Memory B cell (primary cell): ENCODE measurements around the gene SCYL3.
A peak's percentile ranks its signal among the peaks of the same experiment; 100 is the strongest.

Source experiments
- ATAC-seq: fragments of 150-1000 bp; cut with Tn5 transposase; 2 replicates; pipeline ENCODE4 v1.10.0; 2021; ENCODE audit warnings: low read depth, mild to moderate bottlenecking, moderate library complexity
- DNase-seq, 2 donors: peaks; one replicate each; pipeline ENCODE4 v3.0.0; 2022; ENCODE audit warnings: low spot score in 2 of 2
- H3K27ac Mint-ChIP-seq: one replicate; pipeline ENCODE4 v1.8.0; 2022; ENCODE audit warnings: mild to moderate bottlenecking, moderate library complexity, mixed read lengths
- H3K27me3 Mint-ChIP-seq: one replicate; pipeline ENCODE4 v1.8.0; 2022; ENCODE audit warnings: mixed read lengths
- H3K36me3 Mint-ChIP-seq: one replicate; pipeline ENCODE4 v1.8.0; 2022; ENCODE audit warnings: mild to moderate bottlenecking, mixed read lengths
- H3K4me1 Mint-ChIP-seq: one replicate; pipeline ENCODE4 v1.8.0; 2022; ENCODE audit warnings: mixed read lengths
- H3K4me3 Mint-ChIP-seq: one replicate; pipeline ENCODE4 v1.8.0; 2022; ENCODE audit warnings: mild to moderate bottlenecking, moderate library complexity, mixed read lengths
- H3K9me3 Mint-ChIP-seq: one replicate; pipeline ENCODE4 v1.8.0; 2022; ENCODE audit warnings: mixed read lengths

SCYL3 gene

GRCh38 chr1:169915150-169915549, 21.5 kb upstream of the SCYL3 start:
- Mint-ChIP-seq H3K36me3 (peaks cover 9% of the 10 kb centered on the region), H3K4me1 (no peaks in the 10 kb centered on the region), H3K27ac (no peak overlapping the region), H3K9me3 (no peaks in the 10 kb centered on the region), H3K4me3 (no peak overlapping the region), H3K27me3 (no peaks in the 10 kb centered on the region)
- ATAC-seq (no peak), DNase-seq (no peak)

- Mint-ChIP-seq H3K4me3 (no peak overlapping the region), H3K9me3 (no peaks in the 10 kb centered on the region), H3K4me1 (no peaks in the 10 kb centered on the region), H3K27me3 (no peaks in the 10 kb centered on the region), H3K27ac (no peak overlapping the region), H3K36me3 (peaks cover 9% of the 10 kb centered on the region)
- no peak for ATAC-seq
- no peak for DNase-seq
These were observed 20.8 kb upstream of the SCYL3 start for GRCh38 chr1:169914531-169914930.

DNA sequence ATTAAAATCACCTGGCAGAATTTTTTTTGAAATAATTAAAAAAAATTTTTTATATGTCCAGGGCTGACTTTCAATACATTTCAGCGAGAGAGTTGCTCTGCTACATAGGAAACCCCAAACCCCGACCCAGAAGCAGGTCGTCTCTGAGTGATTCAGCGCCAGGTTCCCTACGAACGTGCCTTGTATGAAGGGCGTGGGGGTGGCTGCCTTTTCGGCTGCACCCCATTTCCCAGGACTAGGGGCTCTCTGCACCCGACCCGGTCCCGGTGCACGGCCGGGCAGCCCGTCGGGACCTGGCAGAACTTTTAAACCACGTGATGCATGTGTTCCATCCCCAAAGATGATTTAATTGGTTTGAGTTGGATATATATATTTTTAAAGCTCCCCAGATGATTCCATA, 15.8 kb upstream of the SCYL3 start:
- no peak overlapping the region for H3K4me3 Mint-ChIP-seq
- H3K9me3 Mint-ChIP-seq, result no peaks in the 10 kb centered on the region
- no peaks in the 10 kb centered on the region for H3K27me3 Mint-ChIP-seq
- DNase-seq (no peak), ATAC-seq (no peak)
- no peaks in the 10 kb centered on the region for H3K4me1 Mint-ChIP-seq
- no peak overlapping the region for H3K27ac Mint-ChIP-seq
- peaks cover 1% of the 10 kb centered on the region for H3K36me3 Mint-ChIP-seq

GRCh38 chr1:169906938-169907337, 13.2 kb upstream of the SCYL3 start:
- Mint-ChIP-seq H3K27ac (peak overlapping the region; percentile 31), H3K4me3 (no peak overlapping the region), H3K27me3 (peaks cover 3% of the 10 kb centered on the region), H3K9me3 (no peaks in the 10 kb centered on the region), H3K36me3 (no peaks in the 10 kb centered on the region), H3K4me1 (peaks cover 4% of the 10 kb centered on the region)
- DNase-seq (no peak), ATAC-seq (no peak)

DNA sequence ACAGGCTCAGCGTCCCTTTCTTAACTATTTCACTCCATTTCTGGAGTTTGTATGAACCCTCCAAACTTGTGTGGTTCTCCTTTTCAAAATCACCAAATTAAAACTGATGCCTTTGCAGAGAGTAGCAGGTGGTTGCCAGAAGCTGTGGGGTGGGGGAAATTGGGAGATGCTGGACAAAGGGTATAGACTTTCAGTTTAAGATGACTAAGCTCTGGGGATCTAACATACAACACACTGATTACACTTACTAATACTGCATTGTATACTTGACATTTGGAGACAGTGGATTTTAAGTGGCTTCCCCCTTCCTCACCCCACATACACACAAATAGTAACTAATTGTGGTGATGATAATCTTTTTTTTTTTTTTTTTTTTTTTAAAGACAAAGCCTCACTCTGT, 11.1 kb upstream of the SCYL3 start:
- Mint-ChIP-seq H3K36me3 (no peaks in the 10 kb centered on the region), H3K4me1 (peaks cover 4% of the 10 kb centered on the region), H3K27me3 (peaks cover 5% of the 10 kb centered on the region), H3K27ac (no peak overlapping the region), H3K9me3 (no peaks in the 10 kb centered on the region), H3K4me3 (no peak overlapping the region)
- ATAC-seq (no peak), DNase-seq (no peak)

DNA sequence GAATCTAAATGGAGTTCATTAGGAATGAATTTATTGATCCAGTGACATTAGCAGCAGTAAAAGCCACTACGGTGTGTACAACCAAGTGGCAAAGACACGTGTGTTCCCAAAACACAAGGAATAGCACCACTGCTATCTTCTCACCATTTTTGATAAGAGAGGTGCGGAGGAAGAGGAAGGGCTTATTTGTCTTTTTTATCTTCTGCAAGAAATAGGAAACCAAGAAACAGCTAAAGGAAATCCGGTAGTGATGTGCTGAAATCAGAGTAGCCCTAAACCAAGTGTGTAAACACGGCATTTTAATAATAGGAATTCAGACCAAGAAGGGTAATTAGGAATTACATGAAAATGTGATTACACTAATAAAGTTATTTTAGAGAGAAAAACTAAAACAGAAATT, 9.1 kb upstream of the SCYL3 start:
- Mint-ChIP-seq H3K27me3 (peaks cover 5% of the 10 kb centered on the region), H3K4me1 (peaks cover 4% of the 10 kb centered on the region), H3K36me3 (no peaks in the 10 kb centered on the region), H3K27ac (no peak overlapping the region), H3K4me3 (peak overlapping the region; percentile 4), H3K9me3 (no peaks in the 10 kb centered on the region)
- DNase-seq (no peak), ATAC-seq (no peak)

- Mint-ChIP-seq H3K36me3 (no peaks in the 10 kb centered on the region), H3K4me3 (no peak overlapping the region), H3K27me3 (peaks cover 8% of the 10 kb centered on the region), H3K27ac (no peak overlapping the region), H3K4me1 (peaks cover 4% of the 10 kb centered on the region), H3K9me3 (no peaks in the 10 kb centered on the region)
- ATAC-seq, result no peak
- DNase-seq, result no peak
These were observed 7.4 kb upstream of the SCYL3 start for GRCh38 chr1:169901115-169901514.

DNA sequence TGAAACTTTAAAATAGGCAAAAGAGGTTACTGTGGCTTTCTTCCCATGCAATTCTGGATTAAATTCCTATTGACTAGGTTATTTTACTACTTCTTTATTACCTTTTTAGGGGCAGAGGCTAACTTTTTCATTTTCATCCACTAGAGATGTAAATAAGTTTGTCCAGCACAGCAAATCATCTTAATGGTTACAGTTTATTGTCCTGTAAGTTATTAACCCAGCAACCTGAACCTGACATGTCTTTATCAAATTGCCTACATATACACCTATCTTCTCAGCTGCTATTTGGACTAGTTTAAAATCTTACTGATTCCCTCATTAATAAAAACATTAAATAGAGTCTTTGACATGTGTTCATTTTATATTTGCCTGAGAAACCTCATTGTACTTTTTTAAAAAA, 6.9 kb upstream of the SCYL3 start:
- H3K9me3 Mint-ChIP-seq, result no peaks in the 10 kb centered on the region
- H3K36me3 Mint-ChIP-seq, result no peaks in the 10 kb centered on the region
- peaks cover 8% of the 10 kb centered on the region for H3K27me3 Mint-ChIP-seq
- ATAC-seq (no peak), DNase-seq (no peak)
- H3K4me3 Mint-ChIP-seq, result no peak overlapping the region
- peaks cover 4% of the 10 kb centered on the region for H3K4me1 Mint-ChIP-seq
- no peak overlapping the region for H3K27ac Mint-ChIP-seq

GRCh38 chr1:169899519-169900217, 6.0 kb upstream of the SCYL3 start:
- ATAC-seq (no peak), DNase-seq (no peak)
- Mint-ChIP-seq H3K4me1 (peaks cover 6% of the 10 kb centered on the region), H3K4me3 (no peak overlapping the region), H3K27me3 (peaks cover 8% of the 10 kb centered on the region), H3K36me3 (peaks cover 2% of the 10 kb centered on the region), H3K9me3 (no peaks in the 10 kb centered on the region), H3K27ac (no peak overlapping the region)

DNA sequence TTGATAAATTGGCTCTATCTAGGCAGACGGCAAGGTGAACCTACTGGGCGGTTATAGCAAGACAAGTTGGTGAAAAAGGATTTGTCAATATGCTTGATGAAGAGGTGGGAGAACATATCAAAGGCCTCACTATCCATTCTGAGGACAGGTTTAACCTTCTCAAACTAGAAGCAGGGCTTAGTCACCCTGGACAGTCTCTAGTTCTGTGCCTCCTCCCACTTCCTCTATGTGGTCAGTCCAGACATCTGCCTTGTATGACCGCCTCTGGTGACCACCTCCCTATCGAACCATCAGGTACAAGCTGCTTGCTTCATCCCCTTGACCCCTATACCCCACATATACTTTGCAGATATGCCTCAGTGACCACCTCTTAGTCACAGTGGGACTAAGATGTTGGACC, 2.3 kb upstream of the SCYL3 start:
- peaks cover 2% of the 10 kb centered on the region for H3K36me3 Mint-ChIP-seq
- H3K27me3 Mint-ChIP-seq, result peaks cover 6% of the 10 kb centered on the region
- peaks cover 22% of the 10 kb centered on the region for H3K4me1 Mint-ChIP-seq
- DNase-seq, result no peak
- no peak overlapping the region for H3K27ac Mint-ChIP-seq
- no peak for ATAC-seq
- H3K9me3 Mint-ChIP-seq, result no peaks in the 10 kb centered on the region
- H3K4me3 Mint-ChIP-seq, result no peak overlapping the region

- Mint-ChIP-seq H3K27ac (peak overlapping the region; percentile 100), H3K4me3 (peak overlapping the region; percentile 95), H3K4me1 (peaks cover 27% of the 10 kb centered on the region), H3K36me3 (peaks cover 2% of the 10 kb centered on the region), H3K9me3 (no peaks in the 10 kb centered on the region), H3K27me3 (peaks cover 3% of the 10 kb centered on the region)
- ATAC-seq (no peak), DNase-seq (no peak)
These were observed 889 bp upstream of the SCYL3 start for GRCh38 chr1:169894424-169895145.

- DNase-seq (no peak), ATAC-seq (peak; percentile 0)
- Mint-ChIP-seq H3K27me3 (peaks cover 3% of the 10 kb centered on the region), H3K4me1 (peaks cover 36% of the 10 kb centered on the region), H3K27ac (peak overlapping the region; percentile 100), H3K36me3 (peaks cover 8% of the 10 kb centered on the region), H3K9me3 (no peaks in the 10 kb centered on the region), H3K4me3 (peak overlapping the region; percentile 95)
These were observed 610 bp downstream of the SCYL3 start for GRCh38 chr1:169892927-169893644.

GRCh38 chr1:169892176-169892926, 1.3 kb downstream of the SCYL3 start:
- Mint-ChIP-seq H3K27ac (peak overlapping the region; percentile 100), H3K9me3 (no peaks in the 10 kb centered on the region), H3K4me3 (peak overlapping the region; percentile 95), H3K27me3 (peaks cover 3% of the 10 kb centered on the region), H3K4me1 (peaks cover 36% of the 10 kb centered on the region), H3K36me3 (peaks cover 10% of the 10 kb centered on the region)
- no peak for ATAC-seq
- no peak for DNase-seq

DNA sequence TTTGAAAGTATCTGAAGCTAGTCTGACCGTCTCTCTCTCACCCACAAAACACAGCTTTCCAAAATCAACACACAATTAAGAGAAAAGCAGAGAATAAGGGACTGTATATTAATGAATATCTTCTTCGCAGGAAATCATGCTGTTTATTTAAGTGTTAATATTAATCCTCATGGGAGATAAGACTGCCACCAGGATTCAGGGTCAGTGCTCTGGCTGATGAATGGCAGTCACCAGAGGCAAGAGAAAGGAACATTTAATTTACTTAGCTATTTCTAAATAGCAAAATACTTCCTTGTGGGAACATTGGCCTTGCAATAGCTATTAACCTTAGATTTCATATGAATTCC, 2.2 kb downstream of the SCYL3 start:
- ATAC-seq, result no peak
- peaks cover 12% of the 10 kb centered on the region for H3K36me3 Mint-ChIP-seq
- H3K27ac Mint-ChIP-seq, result peak overlapping the region; percentile 64
- H3K4me1 Mint-ChIP-seq, result peaks cover 36% of the 10 kb centered on the region
- peaks cover 3% of the 10 kb centered on the region for H3K27me3 Mint-ChIP-seq
- DNase-seq, result no peak
- peak overlapping the region; percentile 8 for H3K4me3 Mint-ChIP-seq
- no peaks in the 10 kb centered on the region for H3K9me3 Mint-ChIP-seq
